Measurements from ENCODE around the gene METTL1. TPM values are rescaled to one million over a fixed set of nuclear protein-coding genes. Genes with fewer than 3 reads are reported as not detected.

METTL1 gene
- total and polyA plus RNA-seq, 9 of the 15 experiments (the other 6 are each of a cell fraction or from before 2014, with no cell fraction given), result 12.6 to 65.9 (median 39.2) TPM

DNA sequence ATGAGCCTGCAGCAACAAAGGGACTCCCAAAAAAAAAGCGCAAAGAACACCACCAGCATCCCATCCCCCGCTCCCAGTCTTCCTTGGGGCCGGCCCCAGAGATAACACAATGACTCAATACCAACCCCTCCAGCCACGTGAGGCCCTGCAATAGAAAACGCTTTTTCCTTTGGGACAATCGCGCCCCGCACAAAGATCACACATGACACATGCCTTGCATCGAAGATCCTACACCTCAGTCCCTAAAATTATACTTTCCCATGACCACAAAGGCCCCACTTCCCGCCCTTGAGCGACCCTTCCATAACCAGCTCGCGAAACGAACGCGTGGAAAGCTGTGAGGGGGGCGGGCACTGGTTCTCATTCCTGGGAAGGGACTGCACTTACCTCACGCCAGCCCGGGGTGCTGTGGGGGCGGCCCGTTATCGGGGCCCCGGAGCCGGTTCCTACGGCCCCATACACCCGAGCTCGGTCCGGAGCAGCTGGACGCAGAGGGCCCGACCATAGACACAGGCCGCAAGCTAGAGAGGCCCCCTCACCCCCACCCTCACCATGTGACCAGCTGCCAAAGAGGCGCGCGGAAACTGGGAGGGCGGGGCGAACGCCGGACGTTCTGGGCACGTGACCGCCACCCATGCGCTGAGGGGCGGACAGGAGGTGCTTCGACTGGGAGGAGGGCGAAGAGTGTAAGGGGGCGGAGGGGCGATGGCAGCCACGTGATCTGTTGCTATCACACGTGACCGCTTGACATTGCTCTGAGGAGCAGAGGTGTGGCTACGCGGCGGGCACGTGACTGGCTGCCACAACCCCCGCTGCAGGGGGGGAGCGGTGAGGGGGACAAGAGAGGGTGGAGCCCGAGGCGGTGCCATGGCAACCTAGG lies 19.9 kb downstream of the METTL1 start, which contains the start of gene CDK4 (continued):
- TF ChIP-seq, protein P1, sequence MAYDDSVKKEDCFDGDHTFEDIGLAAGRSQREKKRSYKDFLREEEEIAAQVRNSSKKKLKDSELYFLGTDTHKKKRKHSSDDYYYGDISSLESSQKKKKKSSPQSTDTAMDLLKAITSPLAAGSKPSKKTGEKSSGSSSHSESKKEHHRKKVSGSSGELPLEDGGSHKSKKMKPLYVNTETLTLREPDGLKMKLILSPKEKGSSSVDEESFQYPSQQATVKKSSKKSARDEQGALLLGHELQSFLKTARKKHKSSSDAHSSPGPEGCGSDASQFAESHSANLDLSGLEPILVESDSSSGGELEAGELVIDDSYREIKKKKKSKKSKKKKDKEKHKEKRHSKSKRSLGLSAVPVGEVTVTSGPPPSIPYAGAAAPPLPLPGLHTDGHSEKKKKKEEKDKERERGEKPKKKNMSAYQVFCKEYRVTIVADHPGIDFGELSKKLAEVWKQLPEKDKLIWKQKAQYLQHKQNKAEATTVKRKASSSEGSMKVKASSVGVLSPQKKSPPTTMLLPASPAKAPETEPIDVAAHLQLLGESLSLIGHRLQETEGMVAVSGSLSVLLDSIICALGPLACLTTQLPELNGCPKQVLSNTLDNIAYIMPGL (CRISPR knock-in tag; IDR thresholded peaks at IDR 0.05), result peak; percentile 80; the same call in 1 of the 2 replicates
- TF ChIP-seq, protein P2, sequence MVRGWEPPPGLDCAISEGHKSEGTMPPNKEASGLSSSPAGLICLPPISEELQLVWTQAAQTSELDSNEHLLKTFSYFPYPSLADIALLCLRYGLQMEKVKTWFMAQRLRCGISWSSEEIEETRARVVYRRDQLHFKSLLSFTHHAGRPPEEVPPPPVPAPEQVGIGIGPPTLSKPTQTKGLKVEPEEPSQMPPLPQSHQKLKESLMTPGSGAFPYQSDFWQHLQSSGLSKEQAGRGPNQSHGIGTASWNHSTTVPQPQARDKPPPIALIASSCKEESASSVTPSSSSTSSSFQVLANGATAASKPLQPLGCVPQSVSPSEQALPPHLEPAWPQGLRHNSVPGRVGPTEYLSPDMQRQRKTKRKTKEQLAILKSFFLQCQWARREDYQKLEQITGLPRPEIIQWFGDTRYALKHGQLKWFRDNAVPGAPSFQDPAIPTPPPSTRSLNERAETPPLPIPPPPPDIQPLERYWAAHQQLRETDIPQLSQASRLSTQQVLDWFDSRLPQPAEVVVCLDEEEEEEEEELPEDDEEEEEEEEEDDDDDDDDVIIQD (CRISPR knock-in tag; IDR thresholded peaks at IDR 0.05), result 0 out of 2 replicates have a peak, but pooled peaks have one; percentile 7
- TF ChIP-seq STAT5A (IDR thresholded peaks at IDR 0.05; ENCODE audit: borderline replicate concordance, low read length) (no peak; the same call in 1 of the 2 replicates), ZNF316 (IDR thresholded peaks at IDR 0.05) (peak; percentile 90), MAFG (tag; conservative IDR thresholded peaks at IDR 0.05) (0 out of 2 replicates have a peak, but pooled peaks have one; percentile 24), OTX1 (CRISPR knock-in tag; IDR thresholded peaks at IDR 0.05) (0 out of 2 replicates have a peak, but pooled peaks have one; percentile 2), KDM1A (IDR thresholded peaks at IDR 0.05) (peak in 1 of 2 experiments; percentile 28; a peak in 1 of 4 replicates), TOE1 (IDR thresholded peaks at IDR 0.05; ENCODE audit: borderline replicate concordance) (peak; percentile 100), TOE1 (CRISPR knock-in tag; IDR thresholded peaks at IDR 0.05; ENCODE audit: borderline replicate concordance, low read depth) (peak; percentile 58; the same call in 1 of the 2 replicates), CC2D1A (IDR thresholded peaks at IDR 0.05) (no peak; the same call in 1 of the 2 replicates)
- TF ChIP-seq, protein P3, sequence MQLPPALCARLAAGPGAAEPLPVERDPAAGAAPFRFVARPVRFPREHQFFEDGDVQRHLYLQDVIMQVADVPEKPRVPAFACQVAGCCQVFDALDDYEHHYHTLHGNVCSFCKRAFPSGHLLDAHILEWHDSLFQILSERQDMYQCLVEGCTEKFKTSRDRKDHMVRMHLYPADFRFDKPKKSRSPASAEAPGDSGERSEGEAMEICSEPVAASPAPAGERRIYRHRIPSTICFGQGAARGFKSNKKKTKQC (CRISPR knock-in tag; IDR thresholded peaks at IDR 0.05), result peak; percentile 85
- TF ChIP-seq, protein P4, sequence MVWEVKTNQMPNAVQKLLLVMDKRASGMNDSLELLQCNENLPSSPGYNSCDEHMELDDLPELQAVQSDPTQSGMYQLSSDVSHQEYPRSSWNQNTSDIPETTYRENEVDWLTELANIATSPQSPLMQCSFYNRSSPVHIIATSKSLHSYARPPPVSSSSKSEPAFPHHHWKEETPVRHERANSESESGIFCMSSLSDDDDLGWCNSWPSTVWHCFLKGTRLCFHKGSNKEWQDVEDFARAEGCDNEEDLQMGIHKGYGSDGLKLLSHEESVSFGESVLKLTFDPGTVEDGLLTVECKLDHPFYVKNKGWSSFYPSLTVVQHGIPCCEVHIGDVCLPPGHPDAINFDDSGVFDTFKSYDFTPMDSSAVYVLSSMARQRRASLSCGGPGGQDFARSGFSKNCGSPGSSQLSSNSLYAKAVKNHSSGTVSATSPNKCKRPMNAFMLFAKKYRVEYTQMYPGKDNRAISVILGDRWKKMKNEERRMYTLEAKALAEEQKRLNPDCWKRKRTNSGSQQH (CRISPR knock-in tag; IDR thresholded peaks at IDR 0.05), result no peak
- TF ChIP-seq, protein P5, sequence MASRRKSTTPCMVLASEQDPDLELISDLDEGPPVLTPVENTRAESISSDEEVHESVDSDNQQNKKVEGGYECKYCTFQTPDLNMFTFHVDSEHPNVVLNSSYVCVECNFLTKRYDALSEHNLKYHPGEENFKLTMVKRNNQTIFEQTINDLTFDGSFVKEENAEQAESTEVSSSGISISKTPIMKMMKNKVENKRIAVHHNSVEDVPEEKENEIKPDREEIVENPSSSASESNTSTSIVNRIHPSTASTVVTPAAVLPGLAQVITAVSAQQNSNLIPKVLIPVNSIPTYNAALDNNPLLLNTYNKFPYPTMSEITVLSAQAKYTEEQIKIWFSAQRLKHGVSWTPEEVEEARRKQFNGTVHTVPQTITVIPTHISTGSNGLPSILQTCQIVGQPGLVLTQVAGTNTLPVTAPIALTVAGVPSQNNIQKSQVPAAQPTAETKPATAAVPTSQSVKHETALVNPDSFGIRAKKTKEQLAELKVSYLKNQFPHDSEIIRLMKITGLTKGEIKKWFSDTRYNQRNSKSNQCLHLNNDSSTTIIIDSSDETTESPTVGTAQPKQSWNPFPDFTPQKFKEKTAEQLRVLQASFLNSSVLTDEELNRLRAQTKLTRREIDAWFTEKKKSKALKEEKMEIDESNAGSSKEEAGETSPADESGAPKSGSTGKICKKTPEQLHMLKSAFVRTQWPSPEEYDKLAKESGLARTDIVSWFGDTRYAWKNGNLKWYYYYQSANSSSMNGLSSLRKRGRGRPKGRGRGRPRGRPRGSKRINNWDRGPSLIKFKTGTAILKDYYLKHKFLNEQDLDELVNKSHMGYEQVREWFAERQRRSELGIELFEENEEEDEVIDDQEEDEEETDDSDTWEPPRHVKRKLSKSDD (conservative IDR thresholded peaks at IDR 0.05; ENCODE audit: low read length), result no peak

All from K562 (cell line).